ENCODE results near the gene TALDO1.
"Not testable (repeated sequence)": the region's sequence is repeated elsewhere in the genome, so short reads cannot be mapped to it uniquely, and the experiment has no call there.

TALDO1 gene

DNA sequence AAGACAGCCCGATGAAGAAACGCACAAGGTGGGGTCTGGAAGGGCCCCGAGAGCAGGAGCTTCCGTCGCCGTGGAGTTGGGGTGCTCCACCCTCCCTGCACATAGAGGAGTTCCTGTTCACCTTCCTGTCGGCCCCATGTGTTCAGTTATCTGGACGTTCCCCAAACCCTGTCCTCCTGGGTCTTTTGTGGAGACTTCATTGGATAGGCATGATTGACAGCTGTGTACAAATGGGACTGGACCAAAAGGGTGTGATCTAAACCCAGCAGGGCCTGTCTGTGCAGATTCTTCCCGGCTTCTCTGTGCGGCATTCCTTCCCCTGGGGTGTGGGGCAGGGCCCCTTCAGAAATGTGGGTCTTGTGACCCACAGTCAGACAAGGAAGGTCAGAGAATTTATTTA is 9.4 kb upstream of the TALDO1 start:
- not testable (repeated sequence) for FAIRE-seq

DNA sequence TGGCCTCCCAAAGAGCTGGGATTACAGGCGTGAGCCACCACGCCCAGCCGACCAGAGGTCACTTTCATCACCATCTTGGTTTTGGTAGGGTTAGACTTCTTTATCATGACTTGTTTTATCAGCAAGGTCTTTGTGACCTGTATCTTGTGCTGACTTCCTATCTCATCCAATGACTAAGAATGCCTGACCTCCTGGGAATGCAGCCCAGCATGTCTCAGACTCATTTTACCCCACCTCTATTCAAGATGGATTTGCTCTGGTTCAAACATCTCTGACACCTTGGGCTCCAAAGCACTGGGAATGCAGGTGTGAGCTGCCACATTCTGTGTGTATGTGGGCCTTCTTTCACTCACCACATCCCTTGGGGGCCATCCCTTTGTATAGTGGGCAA is 5.1 kb upstream of the TALDO1 start:
- FAIRE-seq: no peak

DNA sequence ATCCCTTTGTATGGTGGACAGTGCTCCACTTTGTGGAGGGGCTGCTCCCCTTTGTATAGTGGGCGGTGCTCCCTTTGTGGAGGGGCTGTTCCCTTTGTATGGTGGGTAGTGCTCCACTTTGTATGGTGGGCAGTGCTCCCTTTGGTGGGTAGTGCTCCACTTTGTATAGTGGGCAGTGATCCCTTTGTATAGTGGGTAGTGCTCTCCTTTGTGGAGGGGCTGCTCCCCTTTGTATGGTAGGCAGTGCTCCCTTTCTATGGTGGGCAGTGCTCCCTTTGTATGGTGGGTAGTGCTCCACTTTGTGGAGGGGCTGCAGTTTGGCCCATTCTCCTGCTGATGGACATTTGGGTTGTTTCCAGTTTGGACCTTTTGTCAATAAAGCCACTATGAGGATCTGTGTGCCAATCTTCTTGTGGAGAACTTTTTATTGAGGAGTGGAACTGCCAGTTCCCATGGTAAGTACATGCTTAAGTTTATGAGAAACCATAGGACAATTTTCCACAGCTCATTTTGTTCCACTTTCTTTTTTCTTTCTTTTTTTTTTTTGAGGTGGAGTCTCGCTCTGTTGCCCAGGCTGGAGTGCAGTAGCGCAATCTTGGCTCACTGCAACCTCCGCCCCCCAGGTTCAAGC is 4.6 kb upstream of the TALDO1 start:
- no peak for FAIRE-seq

DNA sequence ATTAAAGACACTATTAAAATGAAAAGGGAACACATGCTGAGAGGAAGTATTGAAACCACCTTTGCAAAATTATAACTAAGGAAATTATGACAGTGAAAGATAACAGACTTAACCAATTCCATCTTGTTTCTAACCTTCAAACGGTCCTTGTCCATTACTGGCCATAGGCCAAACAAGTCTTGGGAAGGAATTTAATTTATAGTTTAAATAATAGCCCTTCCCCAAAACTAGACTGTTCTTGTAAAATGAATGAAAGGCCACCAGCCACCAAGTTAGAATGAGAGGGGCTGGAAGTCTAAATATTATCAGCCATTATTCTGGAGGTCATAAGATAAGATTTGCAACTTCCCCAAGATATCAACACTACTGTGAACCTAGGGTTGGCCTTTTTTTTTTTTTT is 1.8 kb upstream of the TALDO1 start:
- FAIRE-seq: no peak

DNA sequence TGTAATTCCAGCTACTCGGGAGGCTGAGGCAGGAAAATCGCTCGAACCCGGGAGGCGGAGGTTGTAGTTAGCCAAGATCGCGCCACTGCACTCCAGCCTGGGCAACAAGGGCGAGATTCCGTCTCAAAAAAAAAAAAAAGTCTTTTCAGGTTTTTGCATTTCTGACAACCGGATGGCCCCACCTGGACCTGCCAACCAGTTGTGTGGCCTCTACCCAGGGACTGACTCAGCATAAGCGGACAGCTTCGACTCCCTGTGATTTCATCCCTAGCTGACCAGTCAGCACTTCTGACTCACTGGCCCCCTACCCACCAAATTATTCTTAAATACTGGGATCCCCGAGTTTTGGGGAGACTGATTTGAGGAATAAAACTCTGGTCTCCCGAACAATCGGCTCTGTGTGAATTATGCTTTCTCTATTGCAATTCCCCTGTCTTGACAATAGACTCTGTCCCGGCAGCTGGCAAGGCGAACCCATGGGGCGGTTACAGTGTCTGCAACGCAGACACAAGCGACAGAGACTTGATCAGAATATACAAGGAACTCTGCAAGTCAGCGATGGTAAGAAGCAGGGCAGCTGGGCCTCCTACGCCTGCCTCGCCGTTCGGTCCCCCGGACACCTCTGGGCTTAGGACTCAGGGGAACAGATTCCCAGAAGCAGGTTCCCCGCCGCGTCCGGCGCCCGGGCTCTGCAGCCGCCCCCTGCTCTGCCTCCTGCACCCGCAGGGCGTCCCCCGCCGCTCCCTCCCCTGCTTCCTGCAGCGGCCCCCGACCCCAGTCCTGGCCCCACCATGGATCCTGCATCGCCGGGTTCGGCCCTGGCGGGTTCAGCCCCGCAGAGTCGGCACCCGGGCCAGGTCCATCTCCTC is 741 bp upstream of the TALDO1 start:
- FAIRE-seq: no peak

DNA sequence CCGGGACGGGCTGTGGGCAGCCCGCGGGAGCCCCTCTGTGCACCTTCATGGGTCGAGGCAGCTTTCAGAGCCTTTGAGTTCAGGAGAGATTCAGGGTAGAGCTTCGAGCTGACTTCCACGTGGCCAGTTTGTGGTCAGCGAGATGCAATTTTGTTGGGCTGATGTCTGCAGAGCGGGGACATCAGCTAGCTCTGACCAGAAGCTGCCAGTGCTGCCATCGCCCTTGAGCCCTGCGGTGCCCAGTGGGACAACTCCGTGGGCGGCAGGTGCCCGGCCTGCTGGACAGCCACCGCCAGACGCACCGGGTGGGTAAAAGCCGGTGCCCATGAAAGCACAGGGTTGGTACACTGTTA is 719 bp downstream of the TALDO1 start:
- FAIRE-seq: no peak

DNA sequence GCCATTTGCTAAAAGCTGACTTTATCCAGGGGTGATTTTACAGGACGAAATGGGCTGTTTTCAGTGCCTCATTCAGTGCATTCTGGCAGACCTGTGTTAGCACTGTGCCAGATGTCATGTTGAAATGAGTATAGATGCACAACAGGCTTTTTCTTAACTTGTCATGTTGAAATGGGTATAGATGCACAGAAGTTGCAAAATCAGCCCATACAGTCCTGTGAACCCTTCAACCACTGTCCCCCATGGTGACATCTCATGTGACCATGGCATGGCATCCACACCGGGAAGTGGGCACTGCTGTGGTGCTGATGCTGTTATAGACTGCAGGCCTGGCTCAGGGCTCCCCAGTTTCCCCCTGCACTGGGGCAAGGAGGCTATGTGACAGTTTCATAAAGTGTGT is 2.5 kb downstream of the TALDO1 start:
- no peak for FAIRE-seq

DNA sequence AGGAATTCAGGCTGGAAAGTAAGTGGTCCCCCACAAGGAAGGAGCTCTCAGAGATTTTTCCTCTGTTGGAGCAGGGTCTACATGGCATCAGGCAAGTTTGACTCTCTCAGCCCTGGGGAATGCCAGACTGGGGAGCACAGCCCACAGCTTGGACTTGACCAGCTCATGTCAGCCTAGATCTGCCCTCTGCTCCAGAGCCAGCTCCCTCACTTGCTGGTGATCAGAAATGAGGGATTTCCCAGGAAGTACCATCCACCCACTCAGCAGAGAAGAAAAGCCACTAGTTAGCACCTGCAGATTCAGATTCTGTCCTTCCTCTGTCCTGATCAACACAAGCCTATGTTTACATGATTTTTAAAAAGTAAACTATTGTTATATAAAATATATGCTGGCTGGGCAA is 13.0 kb downstream of the TALDO1 start:
- FAIRE-seq: no peak

DNA sequence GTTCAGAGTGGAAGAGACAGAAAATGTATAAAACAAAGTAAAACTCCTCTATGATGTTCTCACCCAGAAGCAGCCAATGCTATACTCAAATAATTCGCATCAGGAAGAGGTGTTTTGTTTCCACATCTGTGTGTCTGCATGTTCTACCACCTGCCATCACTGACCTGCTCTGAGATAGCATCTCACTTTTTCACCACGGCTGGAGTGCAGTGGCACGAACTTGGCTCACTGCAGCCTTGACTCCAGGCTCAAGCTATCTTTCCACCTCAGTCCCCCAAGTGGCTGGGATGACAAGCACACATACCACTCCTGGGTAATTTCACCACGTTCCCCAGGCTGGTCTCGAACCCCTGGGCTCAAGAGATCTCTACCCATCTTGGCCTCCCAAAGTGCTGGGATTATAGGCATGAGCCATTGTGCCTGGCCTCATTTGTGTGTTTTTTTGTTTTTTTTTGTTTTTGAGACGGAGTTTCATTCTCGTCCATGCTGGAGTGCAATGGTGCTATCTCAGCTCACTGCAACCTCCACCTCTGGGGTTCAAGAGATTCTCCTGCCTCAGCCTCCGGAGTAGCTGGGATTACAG is 14.4 kb downstream of the TALDO1 start:
- FAIRE-seq: no peak

DNA sequence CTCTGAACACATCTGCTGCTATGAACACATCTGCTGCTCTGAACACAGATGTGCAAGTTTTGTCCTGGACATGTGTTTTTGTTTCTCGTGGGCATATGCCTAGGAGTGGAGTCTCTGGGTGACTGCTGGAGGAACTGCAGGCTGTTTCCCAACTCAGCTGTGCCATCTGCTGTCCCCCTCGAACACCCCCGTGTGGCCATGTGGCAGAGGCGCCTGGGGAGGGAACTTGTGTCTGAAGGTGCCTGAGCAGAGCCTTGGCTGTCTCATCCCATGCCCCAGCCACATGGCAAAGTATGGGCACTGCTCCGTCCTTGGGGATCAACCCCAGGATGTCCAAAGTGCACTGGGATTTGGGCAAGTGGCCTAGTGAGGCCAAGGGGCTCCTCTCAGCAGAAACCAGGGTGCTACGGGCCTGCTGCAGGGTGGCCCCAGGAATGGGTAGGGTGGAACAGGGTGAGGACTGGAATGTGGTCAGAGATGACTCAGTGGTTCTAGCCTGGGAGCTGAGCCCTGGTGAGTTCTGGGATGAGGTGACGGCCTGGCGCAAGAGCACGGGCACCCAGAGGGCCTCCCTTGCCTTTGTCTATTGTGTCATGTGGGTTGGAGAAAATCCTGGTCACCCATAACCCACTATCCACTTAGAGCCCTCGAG is 15.3 kb downstream of the TALDO1 start:
- FAIRE-seq: no peak

DNA sequence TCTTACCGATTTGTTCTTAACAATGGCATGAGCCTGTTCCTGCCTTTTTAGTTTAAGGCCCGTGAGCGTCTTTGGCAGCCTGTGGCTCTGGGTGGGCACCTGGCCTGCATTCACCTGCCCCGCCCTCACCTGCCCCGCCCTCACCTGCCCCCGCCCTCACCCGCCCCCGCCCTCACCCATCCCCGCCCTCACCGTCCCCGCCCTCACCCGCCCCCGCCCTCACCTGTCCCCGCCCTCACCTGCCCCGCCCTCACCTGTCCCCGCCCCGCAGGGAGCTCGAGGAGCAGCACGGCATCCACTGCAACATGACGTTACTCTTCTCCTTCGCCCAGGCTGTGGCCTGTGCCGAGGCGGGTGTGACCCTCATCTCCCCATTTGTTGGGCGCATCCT is 15.8 kb downstream of the TALDO1 start:
- FAIRE-seq: no peak

DNA sequence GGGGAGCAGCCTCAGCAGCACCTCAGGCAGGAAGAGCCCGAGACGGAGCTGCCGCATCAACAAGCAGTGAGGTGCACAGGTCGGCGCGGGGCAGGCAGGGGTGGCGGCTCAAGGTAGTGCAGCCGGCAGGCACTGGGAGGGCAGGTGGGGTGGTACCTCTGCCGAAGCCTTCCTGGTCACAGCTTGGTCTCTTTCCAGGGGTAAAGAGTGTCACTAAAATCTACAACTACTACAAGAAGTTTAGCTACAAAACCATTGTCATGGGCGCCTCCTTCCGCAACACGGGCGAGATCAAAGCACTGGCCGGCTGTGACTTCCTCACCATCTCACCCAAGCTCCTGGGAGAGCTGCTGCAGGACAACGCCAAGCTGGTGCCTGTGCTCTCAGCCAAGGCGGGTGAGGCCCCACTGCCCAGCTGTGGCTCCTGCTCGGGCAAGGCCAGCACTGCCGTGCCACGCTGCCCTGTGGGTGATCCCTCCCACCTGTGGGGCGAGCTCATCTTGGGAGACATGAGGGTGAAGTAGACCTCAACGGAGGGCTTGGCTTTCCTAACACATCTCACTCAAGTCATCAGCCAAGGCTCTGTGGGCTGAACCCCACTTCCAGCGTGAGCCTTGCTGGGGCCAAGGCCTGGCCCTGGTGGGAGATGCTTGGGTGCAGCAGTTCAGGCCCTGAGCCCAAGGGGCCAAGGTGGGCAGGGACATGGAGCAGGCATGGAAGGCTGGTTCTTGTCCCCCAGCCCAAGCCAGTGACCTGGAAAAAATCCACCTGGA is 16.5 kb downstream of the TALDO1 start:
- FAIRE-seq: no peak

DNA sequence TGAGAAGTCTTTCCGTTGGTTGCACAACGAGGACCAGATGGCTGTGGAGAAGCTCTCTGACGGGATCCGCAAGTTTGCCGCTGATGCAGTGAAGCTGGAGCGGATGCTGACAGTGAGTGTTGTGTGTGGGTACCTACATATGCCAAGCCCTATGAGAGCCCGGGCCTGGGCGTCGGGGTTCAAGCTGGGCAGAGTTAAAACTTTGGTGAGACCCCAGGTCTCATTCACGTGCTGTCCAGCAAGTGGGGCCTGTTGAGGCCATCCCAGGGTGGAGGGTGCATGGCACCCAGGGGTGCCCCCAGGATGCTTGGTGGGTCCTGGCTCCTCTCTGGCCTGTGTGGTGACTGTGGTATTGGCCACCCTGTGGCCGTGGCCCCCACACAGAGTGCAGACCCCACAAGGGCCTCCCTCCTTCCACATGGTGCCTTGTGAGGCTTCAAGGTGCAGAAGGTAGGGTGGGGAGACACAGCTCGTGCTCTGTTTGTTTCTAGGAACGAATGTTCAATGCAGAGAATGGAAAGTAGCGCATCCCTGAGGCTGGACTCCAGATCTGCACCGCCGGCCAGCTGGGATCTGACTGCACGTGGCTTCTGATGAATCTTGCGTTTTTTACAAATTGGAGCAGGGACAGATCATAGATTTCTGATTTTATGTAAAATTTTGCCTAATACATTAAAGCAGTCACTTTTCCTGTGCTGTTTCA is 17.2 kb downstream of the TALDO1 start:
- FAIRE-seq: no peak

DNA sequence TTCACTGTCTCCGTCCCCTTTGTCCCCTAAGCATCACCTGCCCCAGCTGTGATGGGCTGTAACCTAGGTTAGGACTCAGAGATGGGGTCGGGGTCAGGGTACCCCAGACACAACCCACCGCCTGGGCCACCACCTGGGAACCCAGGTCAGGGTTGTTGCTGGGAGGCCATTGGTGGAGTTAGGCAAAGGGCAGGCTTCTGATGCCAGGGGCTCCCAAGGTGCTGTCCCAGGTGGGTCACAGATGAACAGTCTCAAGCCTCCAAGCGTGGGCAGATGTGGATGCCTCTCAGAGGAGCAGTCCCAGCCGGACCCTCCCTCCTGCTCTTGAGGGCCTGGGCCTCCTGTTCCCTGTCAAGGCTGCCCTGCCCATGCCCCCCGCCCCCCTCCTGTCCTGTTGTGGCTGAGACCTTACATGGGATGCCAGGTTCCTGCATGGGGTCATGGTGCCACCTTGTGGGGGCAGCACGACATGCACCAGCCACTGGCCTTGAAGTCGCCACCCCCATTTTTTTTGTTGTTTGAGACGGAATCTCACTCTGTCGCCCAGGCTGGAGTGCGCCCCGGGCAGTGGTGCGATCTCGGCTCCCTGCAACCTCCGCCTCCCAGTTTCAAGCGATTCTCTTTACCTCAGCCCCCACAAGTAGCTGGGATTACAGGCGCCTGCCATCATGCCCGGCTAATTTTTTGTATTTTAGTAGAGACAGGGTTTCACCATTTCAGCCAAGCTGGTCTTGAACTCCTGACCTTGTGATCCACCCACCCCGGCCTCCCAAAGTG is 17.9 kb downstream of the TALDO1 start:
- no peak for FAIRE-seq

DNA sequence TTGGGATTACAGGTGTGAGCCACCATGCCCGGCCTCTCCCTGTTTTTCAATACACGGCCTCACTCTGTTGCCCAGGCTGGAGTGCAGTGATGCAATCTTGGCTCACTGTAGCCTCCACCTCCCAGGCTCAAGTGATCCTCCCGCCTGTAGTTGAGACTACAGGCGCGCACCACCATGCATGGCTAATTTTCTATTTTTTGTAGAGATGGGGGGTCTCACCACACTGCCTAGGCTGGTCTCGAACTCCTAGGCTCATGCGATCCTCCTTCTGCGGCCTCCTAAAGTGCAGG is 18.5 kb downstream of the TALDO1 start:
- FAIRE-seq: no peak

DNA sequence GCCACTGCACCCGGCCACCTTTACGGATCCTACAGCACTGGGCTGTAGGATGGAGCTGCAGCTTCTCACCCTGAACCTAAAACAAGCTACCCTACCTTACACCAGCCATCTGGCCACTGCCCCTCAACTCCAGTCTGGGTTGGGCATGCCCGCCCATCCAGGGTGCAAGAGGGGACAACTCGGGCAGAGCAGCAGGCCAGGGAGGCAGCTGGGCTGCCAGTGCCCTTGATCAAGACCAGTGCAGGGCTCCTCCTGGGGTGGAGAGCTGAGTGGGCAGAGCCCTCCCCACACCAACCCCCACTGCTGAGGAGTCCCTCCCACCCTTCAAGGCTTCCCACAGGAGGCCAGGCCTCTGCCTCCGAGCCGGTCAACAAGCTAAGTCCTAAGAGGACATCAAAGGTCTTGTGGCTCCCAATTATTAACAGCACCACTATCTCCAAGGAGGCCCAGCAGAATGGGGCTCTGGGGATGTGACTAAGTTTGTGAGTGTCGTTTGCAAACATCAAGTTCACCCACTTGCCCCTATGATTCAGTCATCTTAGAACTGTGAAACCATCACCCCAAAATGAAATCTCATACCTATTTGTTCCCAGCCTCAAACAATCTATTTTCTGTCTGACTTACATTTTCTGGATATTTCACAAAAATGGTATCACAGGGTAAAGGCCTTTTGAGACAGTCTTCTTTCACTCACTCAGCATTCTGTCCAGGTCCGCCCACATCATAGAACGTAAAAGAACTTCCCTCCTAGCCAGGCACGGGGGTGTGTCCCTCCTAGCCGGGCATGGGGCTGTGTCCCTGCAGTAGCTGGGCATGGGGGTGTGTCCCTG is 19.1 kb downstream of the TALDO1 start:
- FAIRE-seq: no peak

DNA sequence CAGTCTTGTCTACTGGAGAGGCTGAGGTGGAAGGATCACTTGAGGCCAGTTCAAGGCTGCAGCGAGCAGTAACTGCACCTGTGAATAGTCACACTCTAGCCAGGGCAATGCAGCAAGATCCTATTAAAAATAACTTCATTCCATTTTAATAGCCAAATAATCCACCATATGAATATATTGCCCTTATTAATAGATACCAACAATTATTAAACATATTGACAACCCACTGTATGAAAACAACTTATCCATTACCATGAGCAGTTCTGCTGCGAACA is 19.6 kb downstream of the TALDO1 start:
- no peak for FAIRE-seq

DNA sequence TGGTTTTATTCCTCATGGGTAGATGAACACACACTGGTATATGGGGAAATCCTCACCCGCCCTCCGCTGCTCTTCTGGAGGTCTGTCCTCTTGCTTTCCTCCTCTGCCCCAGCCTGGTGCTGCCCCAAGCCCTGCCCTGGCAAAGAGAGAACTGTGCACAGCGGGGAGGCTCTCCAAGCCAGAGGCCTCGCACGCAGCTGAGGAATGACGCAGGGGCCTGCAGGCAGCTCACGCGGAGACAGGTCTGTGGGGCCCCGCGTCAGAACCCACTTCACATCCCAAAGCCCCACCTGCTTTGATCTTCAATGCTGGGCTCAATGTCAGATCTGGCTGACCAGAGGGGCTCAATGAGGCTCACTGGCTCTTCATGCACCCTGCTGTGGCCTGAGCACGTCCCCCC is 20.0 kb downstream of the TALDO1 start:
- no peak for FAIRE-seq

DNA sequence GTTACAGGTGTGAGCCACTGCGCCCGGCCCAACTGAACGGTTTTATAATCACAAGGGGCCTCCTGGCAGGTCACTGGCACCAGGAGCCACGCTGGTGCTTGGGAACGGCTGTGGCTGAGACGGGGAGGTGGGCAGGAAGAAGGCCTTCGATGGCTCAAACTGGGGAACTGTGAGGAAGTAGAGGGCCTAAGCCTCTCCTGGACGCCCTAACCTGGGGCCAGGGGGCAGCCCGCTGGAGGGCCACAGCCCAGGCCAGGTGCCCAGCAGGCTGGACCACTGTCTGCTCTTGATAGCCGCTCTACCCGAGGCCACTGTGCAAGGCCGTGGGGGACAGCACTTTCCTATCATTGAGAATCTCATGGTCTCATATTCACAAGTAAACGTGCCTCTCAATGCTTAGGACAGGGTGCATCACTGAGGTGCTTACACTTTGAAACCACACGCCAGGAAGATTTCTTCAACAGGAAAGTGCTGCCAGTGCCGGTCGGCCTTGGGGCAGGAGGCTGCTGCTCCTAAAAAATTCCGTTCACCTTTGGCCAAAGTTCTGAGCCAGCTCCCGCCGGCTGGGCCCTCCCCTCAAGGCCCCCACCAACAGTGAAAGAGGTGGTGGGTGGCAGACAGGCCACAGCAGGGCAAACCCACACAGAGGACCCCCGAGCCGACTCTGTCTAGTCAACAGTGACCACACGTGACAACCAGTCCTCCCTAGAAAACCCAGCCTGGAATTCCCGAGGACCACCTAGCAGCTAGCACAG is 22.8 kb downstream of the TALDO1 start:
- no peak for FAIRE-seq
